Rectal smooth muscle tissue (tissue), 1 donor: ENCODE measurements around the gene EBI3.

Experiments used
- H3K27ac ChIP-seq: one replicate; pipeline ENCODE4 v1.7.0; 2013; ENCODE audit warnings: low read depth, low read length, inconsistent platforms
- H3K27me3 ChIP-seq: one replicate; pipeline ENCODE4 v1.7.0; 2013; ENCODE audit warnings: low read length; ENCODE audit not compliant: control insufficient read depth, insufficient read depth
- H3K36me3 ChIP-seq: one replicate; pipeline ENCODE4 v1.7.0; 2013; ENCODE audit warnings: low read length; ENCODE audit not compliant: control insufficient read depth, insufficient read depth
- H3K4me1 ChIP-seq: one replicate; pipeline ENCODE4 v1.7.0; 2013; ENCODE audit warnings: low read length; ENCODE audit not compliant: control insufficient read depth, insufficient read depth
- H3K4me3 ChIP-seq: one replicate; pipeline ENCODE4 v1.7.0; 2013; ENCODE audit warnings: low read length
- H3K9ac ChIP-seq: one replicate; pipeline ENCODE4 v1.7.0; 2013; ENCODE audit warnings: low read length

The EBI3 gene

GRCh38 chr19:4194353-4194752 is 35.0 kb upstream of the EBI3 start:
- no peak overlapping the region for H3K4me3 ChIP-seq
- no peak overlapping the region for H3K9ac ChIP-seq
- H3K27me3 ChIP-seq: peaks cover 27% of the 10 kb centered on the region
- H3K36me3 ChIP-seq: no peaks in the 10 kb centered on the region
- H3K27ac ChIP-seq: no peak overlapping the region
- no peaks in the 10 kb centered on the region for H3K4me1 ChIP-seq

- no peaks in the 10 kb centered on the region for H3K36me3 ChIP-seq
- no peak overlapping the region for H3K9ac ChIP-seq
- H3K27me3 ChIP-seq: peaks cover 27% of the 10 kb centered on the region
- no peaks in the 10 kb centered on the region for H3K4me1 ChIP-seq
- H3K4me3 ChIP-seq: no peak overlapping the region
- H3K27ac ChIP-seq: no peak overlapping the region
Measured at GRCh38 chr19:4196009-4196408, 33.3 kb upstream of the EBI3 start.

GRCh38 chr19:4196587-4197148 is 32.7 kb upstream of the EBI3 start:
- Histone ChIP-seq H3K9ac (no peak overlapping the region), H3K36me3 (no peaks in the 10 kb centered on the region), H3K4me3 (no peak overlapping the region), H3K4me1 (no peaks in the 10 kb centered on the region), H3K27ac (no peak overlapping the region), H3K27me3 (peaks cover 27% of the 10 kb centered on the region)

GRCh38 chr19:4197228-4197624 is 32.1 kb upstream of the EBI3 start:
- H3K4me1 ChIP-seq: no peaks in the 10 kb centered on the region
- H3K27me3 ChIP-seq: peaks cover 27% of the 10 kb centered on the region
- H3K4me3 ChIP-seq: no peak overlapping the region
- H3K36me3 ChIP-seq: no peaks in the 10 kb centered on the region
- H3K27ac ChIP-seq: no peak overlapping the region
- H3K9ac ChIP-seq: no peak overlapping the region

GRCh38 chr19:4197625-4198466 is 31.5 kb upstream of the EBI3 start:
- H3K4me1 ChIP-seq: no peaks in the 10 kb centered on the region
- peaks cover 27% of the 10 kb centered on the region for H3K27me3 ChIP-seq
- H3K27ac ChIP-seq: no peak overlapping the region
- no peak overlapping the region for H3K9ac ChIP-seq
- no peaks in the 10 kb centered on the region for H3K36me3 ChIP-seq
- H3K4me3 ChIP-seq: no peak overlapping the region

- Histone ChIP-seq H3K27me3 (peaks cover 27% of the 10 kb centered on the region), H3K9ac (no peak overlapping the region), H3K36me3 (no peaks in the 10 kb centered on the region), H3K27ac (no peak overlapping the region), H3K4me3 (no peak overlapping the region), H3K4me1 (no peaks in the 10 kb centered on the region)
Measured at GRCh38 chr19:4198467-4199126, 30.7 kb upstream of the EBI3 start.

GRCh38 chr19:4199699-4200293 is 29.5 kb upstream of the EBI3 start:
- peaks cover 22% of the 10 kb centered on the region for H3K27me3 ChIP-seq
- H3K9ac ChIP-seq: no peak overlapping the region
- H3K4me3 ChIP-seq: no peak overlapping the region
- no peak overlapping the region for H3K27ac ChIP-seq
- H3K36me3 ChIP-seq: no peaks in the 10 kb centered on the region
- no peaks in the 10 kb centered on the region for H3K4me1 ChIP-seq

GRCh38 chr19:4200940-4201542 is 28.3 kb upstream of the EBI3 start:
- Histone ChIP-seq H3K27me3 (peaks cover 13% of the 10 kb centered on the region), H3K27ac (no peak overlapping the region), H3K4me1 (no peaks in the 10 kb centered on the region), H3K9ac (no peak overlapping the region), H3K36me3 (no peaks in the 10 kb centered on the region), H3K4me3 (no peak overlapping the region)

GRCh38 chr19:4201798-4202197 is 27.5 kb upstream of the EBI3 start:
- Histone ChIP-seq H3K9ac (no peak overlapping the region), H3K4me3 (no peak overlapping the region), H3K27me3 (peaks cover 10% of the 10 kb centered on the region), H3K27ac (no peak overlapping the region), H3K36me3 (no peaks in the 10 kb centered on the region), H3K4me1 (no peaks in the 10 kb centered on the region)

GRCh38 chr19:4206818-4207484 is 22.4 kb upstream of the EBI3 start:
- Histone ChIP-seq H3K36me3 (no peaks in the 10 kb centered on the region), H3K4me3 (no peak overlapping the region), H3K9ac (no peak overlapping the region), H3K27me3 (peaks cover 5% of the 10 kb centered on the region), H3K4me1 (no peaks in the 10 kb centered on the region), H3K27ac (no peak overlapping the region)

- Histone ChIP-seq H3K36me3 (no peaks in the 10 kb centered on the region), H3K4me3 (no peak overlapping the region), H3K27me3 (peaks cover 5% of the 10 kb centered on the region), H3K27ac (no peak overlapping the region), H3K4me1 (no peaks in the 10 kb centered on the region), H3K9ac (no peak overlapping the region)
Measured at GRCh38 chr19:4208385-4209094, 20.8 kb upstream of the EBI3 start.
